Measurements from ENCODE around the gene AKAP17A. TPM values are rescaled to one million over a fixed set of nuclear protein-coding genes. Genes with fewer than 3 reads are reported as not detected.
A peak's percentile ranks its signal among the peaks of the same experiment; 100 is the strongest.
"Not testable (repeated sequence)": the region's sequence is repeated elsewhere in the genome, so short reads cannot be mapped to it uniquely, and the experiment has no call there.

Gene AKAP17A
- total RNA-seq, 4 donors from 2014 or later = 34.3 to 67.2 (median 37.8) TPM

GRCh38 chrX:1554469-1555210, 36.8 kb upstream of the AKAP17A start:
- 83% methylated on average over 19 of the region's 19 CpGs for WGBS, 2 donors
- DNase-seq (ENCODE audit: low spot score in 2 of 2) = peak in 1 of 2 donors; percentile 78

GRCh38 chrX:1555370-1555769, 36.0 kb upstream of the AKAP17A start:
- H3K4me3 ChIP-seq (ENCODE audit: low read depth, poor library complexity, severe bottlenecking) = no peak overlapping the region
- 90% methylated on average over 6 of the region's 6 CpGs for WGBS, 2 donors
- TF ChIP-seq CTCF (IDR thresholded peaks at IDR 0.05) (no peak), POLR2A (IDR thresholded peaks at IDR 0.05) (no peak)
- DNase-seq (ENCODE audit: low spot score in 2 of 2) = peak in 1 of 2 donors; percentile 12
- intact Hi-C loops (cut with DNase I; ENCODE audit: low total_unique reads) = no loop called here

More at GRCh38 chrX:1554469-1555210, 36.8 kb upstream of the AKAP17A start:
- no peak for TF ChIP-seq POLR2A (IDR thresholded peaks at IDR 0.05)
- no peak for TF ChIP-seq CTCF (IDR thresholded peaks at IDR 0.05)
- intact Hi-C loops (cut with DNase I; ENCODE audit: low total_unique reads) = no loop called here
- H3K4me3 ChIP-seq (ENCODE audit: low read depth, poor library complexity, severe bottlenecking) = no peak overlapping the region

- H3K4me3 ChIP-seq (ENCODE audit: low read depth, poor library complexity, severe bottlenecking); DNase-seq (ENCODE audit: low spot score in 2 of 2); intact Hi-C loops (cut with DNase I; ENCODE audit: low total_unique reads): not testable (repeated sequence)
Measured at GRCh38 chrX:1557442-1557841, 34.0 kb upstream of the AKAP17A start.

GRCh38 chrX:1558761-1559468, 32.5 kb upstream of the AKAP17A start:
- intact Hi-C loops (cut with DNase I; ENCODE audit: low total_unique reads) = no loop called here
- WGBS, 2 donors = 79 to 92% methylated on average over 13 of the region's 13 CpGs
- DNase-seq (ENCODE audit: low spot score in 2 of 2) = peak in 1 of 2 donors; percentile 40
- H3K4me3 ChIP-seq (ENCODE audit: low read depth, poor library complexity, severe bottlenecking) = no peak overlapping the region
- no peak for TF ChIP-seq CTCF (IDR thresholded peaks at IDR 0.05)
- TF ChIP-seq POLR2A (IDR thresholded peaks at IDR 0.05) = no peak

- no peak for DNase-seq (ENCODE audit: low spot score in 2 of 2)
- intact Hi-C loops (cut with DNase I; ENCODE audit: low total_unique reads) = no loop called here
- H3K4me3 ChIP-seq (ENCODE audit: low read depth, poor library complexity, severe bottlenecking) = no peak overlapping the region
- TF ChIP-seq POLR2A (IDR thresholded peaks at IDR 0.05) (no peak), CTCF (IDR thresholded peaks at IDR 0.05) (no peak)
- 60 to 65% methylated on average over 2 of the region's 2 CpGs for WGBS, 2 donors
Measured at GRCh38 chrX:1561164-1561563, 30.2 kb upstream of the AKAP17A start.

GRCh38 chrX:1564077-1564476, 27.3 kb upstream of the AKAP17A start:
- intact Hi-C loops (cut with DNase I; ENCODE audit: low total_unique reads) = not testable (repeated sequence)

More at GRCh38 chrX:1564077-1564476, 27.3 kb upstream of the AKAP17A start:
- 81 to 90% methylated on average over 7 of the region's 7 CpGs for WGBS, 2 donors
- H3K4me3 ChIP-seq (ENCODE audit: low read depth, poor library complexity, severe bottlenecking); DNase-seq (ENCODE audit: low spot score in 2 of 2): not testable (repeated sequence)

Measured in lower leg skin (tissue), 4 donors.